Uterus (tissue), 4 donors: ENCODE data around the gene ZNF687. TPM values are rescaled to one million over a fixed set of nuclear protein-coding genes. Genes with fewer than 3 reads are reported as not detected.
"Not testable (repeated sequence)": the region's sequence is repeated elsewhere in the genome, so short reads cannot be mapped to it uniquely, and the experiment has no call there.

Experiments used
- DNase-seq, 2 donors: peaks; one replicate each; pipeline ENCODE4 v3.0.0-alpha.2; 2019 to 2020
- H3K27ac ChIP-seq, 2 donors: fragments of 200-600 bp; sonication (generic); 1 replicate in 1 of 2; 2 replicates in 1 of 2; pipeline ENCODE4 v1.5.1; 2016 to 2018
- H3K27me3 ChIP-seq, 2 donors: fragments of 200-600 bp; sonication (generic); one replicate each; pipeline ENCODE4 v1.5.1; 2018 to 2019; ENCODE audit warnings: control low read depth in 1 of 2
- H3K36me3 ChIP-seq, 2 donors: fragments of 200-600 bp; sonication (generic); one replicate each; pipeline ENCODE4 v1.5.1; 2019; ENCODE audit warnings: control low read depth in 1 of 2
- H3K4me1 ChIP-seq, 2 donors: fragments of 200-600 bp; sonication (generic); one replicate each; pipeline ENCODE4 v1.5.1; 2018 to 2019; ENCODE audit warnings: control low read depth in 1 of 2
- H3K4me3 ChIP-seq, 2 donors: fragments of 200-600 bp; sonication (generic); 1 replicate in 1 of 2; 2 replicates in 1 of 2; pipeline ENCODE4 v1.5.1; 2018 to 2019; ENCODE audit warnings: mild to moderate bottlenecking in 1 of 2
- H3K9me3 ChIP-seq, 2 donors: fragments of 200-600 bp; sonication (generic); one replicate each; pipeline ENCODE4 v1.5.1; 2019; ENCODE audit warnings: control low read depth in 1 of 2
- POLR2A ChIP-seq, 2 donors: fragments of 450-650 bp; IDR thresholded peaks; one replicate each; pipeline ENCODE4 v1.6.1; 2016; ENCODE audit warnings: antibody characterized with exemption in 2 of 2, mild to moderate bottlenecking in 1 of 2, moderate library complexity in 1 of 2
- intact Hi-C: fragments of 100-400 bp; cut with DNase I; formaldehyde crosslinking; loops from one replicate; pipeline ENCODE4 v1.15.1; 2023; ENCODE audit warnings: low total_unique reads
- total RNA-seq, 4 donors: library from RNA; depleted of rRNA in 3 of 4; stranded (reverse); fragments of >200 nt in 3 of 4; gene quantifications; one replicate each; pipeline versions ENCODE4 v1.1.0 to v1.2.4, GENCODE V29; 2014 to 2023
- TF ChIP-seq, protein P1 (sequence below), 4 experiments: fragments of 200-600 bp in 2 of 4; fragments of 450-650 bp in 2 of 4; sonication (generic) in 2 of 4; IDR thresholded peaks; one replicate each; pipeline ENCODE4 v1.5.1; 2016 to 2019; ENCODE audit warnings: antibody characterized with exemption in 4 of 4, mild to moderate bottlenecking in 2 of 4, moderate library complexity in 1 of 4
- donor health status: DM: yes; HTN: yes; CAD: no.

Gene ZNF687
- total RNA-seq, 4 donors from 2014 or later, result 6.4 to 31.9 (median 10.9) TPM

DNA sequence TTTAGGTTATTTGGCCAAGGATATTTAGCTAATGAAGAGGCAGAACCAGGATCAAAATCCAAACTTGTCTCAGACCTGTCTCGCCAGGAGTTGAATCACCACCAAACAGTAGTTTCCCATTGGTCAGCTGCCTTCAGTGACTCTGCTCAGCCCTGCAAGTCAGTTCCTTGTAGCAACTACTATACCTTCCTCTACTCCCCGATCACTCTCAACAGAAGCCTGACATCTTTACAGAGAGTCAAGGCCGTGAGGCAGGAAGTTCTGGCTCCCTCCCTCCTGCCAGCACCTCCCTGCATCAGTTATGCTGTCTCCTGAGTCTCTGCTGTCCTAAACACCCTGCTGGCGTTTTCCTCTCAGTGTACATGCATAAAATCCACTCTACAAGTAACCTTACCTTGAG is 14.3 kb upstream of the ZNF687 start:
- Histone ChIP-seq H3K27ac (no peak overlapping the region), H3K36me3 (no peaks in the 10 kb centered on the region), H3K27me3 (no peaks in the 10 kb centered on the region), H3K9me3 (no peaks in the 10 kb centered on the region), H3K4me3 (no peak overlapping the region), H3K4me1 (no peaks in the 10 kb centered on the region)
- intact Hi-C loops, result no loop called here
- no peak for DNase-seq
- TF ChIP-seq, protein P1, sequence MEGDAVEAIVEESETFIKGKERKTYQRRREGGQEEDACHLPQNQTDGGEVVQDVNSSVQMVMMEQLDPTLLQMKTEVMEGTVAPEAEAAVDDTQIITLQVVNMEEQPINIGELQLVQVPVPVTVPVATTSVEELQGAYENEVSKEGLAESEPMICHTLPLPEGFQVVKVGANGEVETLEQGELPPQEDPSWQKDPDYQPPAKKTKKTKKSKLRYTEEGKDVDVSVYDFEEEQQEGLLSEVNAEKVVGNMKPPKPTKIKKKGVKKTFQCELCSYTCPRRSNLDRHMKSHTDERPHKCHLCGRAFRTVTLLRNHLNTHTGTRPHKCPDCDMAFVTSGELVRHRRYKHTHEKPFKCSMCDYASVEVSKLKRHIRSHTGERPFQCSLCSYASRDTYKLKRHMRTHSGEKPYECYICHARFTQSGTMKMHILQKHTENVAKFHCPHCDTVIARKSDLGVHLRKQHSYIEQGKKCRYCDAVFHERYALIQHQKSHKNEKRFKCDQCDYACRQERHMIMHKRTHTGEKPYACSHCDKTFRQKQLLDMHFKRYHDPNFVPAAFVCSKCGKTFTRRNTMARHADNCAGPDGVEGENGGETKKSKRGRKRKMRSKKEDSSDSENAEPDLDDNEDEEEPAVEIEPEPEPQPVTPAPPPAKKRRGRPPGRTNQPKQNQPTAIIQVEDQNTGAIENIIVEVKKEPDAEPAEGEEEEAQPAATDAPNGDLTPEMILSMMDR (IDR thresholded peaks at IDR 0.05), result no peak
- no peak for TF ChIP-seq POLR2A (IDR thresholded peaks at IDR 0.05)

DNA sequence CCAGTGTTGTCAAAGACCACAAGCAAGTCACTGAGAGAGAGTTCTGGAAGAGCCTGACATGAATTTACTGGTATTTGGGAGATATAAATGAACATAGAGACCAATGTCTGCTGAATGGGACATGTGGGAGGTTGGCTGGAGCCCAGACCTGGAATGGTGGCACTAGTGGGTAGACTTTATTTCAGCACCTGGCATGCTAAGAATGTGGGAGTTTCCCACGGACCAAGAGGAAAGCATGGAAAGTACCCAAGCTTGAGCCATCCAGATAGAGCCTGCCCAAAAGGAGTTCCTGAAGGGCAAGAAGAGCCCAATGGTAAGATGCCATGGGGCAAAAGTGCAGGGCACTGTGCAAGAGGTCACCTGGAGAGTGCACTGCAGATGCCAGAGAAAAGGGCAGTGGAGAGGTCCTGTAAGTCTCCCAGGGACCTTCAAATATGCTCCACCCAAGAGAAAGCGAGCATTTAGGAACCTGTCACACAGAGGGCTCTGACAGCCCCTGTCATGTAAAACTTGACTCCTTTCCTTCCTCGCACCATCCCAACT is 8.1 kb upstream of the ZNF687 start:
- no peak for DNase-seq
- no peak overlapping the region for H3K27ac ChIP-seq
- H3K4me3 ChIP-seq, result no peak overlapping the region
- no peaks in the 10 kb centered on the region for H3K9me3 ChIP-seq
- H3K36me3 ChIP-seq, result no peaks in the 10 kb centered on the region
- H3K27me3 ChIP-seq, result no peaks in the 10 kb centered on the region
- no peaks in the 10 kb centered on the region for H3K4me1 ChIP-seq
- TF ChIP-seq, protein P1 (IDR thresholded peaks at IDR 0.05), result no peak
- no peak for TF ChIP-seq POLR2A (IDR thresholded peaks at IDR 0.05)
- intact Hi-C loops, result no loop called here

DNA sequence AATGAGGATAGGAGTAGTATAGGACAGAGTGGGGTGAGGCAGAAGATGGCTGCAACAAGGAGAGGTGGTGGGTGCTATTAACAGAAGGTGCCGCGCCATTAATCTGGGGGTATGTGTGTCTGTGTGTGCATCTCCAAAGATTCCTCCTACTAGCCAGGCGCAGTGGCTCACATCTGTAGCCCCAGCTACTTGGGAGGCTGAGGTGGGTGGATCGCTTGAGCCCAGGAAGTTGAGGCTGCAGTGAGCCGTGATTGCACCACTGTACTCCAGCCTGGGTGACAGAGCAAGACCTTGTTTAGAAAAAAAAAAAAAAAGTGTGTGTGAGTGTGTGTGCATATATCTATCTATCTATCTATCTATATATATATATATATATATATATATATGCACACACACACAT is 6.8 kb upstream of the ZNF687 start:
- H3K4me3 ChIP-seq, DNase-seq, H3K27me3 ChIP-seq, H3K36me3 ChIP-seq, H3K27ac ChIP-seq, H3K4me1 ChIP-seq, H3K9me3 ChIP-seq, intact Hi-C loops: not testable (repeated sequence)

DNA sequence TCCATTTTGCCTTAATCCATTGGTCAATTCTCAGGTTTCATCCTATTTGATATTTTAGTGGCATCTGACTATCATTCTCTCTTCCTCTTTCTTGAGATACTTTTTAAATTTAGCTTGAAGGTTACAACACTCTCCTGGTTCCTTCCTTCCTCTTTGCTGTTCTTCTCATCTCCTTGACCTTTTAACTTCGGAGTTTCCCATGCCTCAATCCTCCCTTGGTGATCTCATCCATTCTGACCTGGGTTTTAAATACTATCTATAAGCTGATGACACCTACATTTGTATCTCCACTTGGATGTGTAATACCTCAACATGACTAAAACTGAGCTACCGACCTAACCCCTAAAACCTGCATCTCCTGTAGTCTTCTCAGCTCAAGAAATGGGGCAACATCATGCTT is 4.8 kb upstream of the ZNF687 start:
- Histone ChIP-seq H3K27me3 (no peaks in the 10 kb centered on the region), H3K27ac (no peak overlapping the region), H3K9me3 (no peaks in the 10 kb centered on the region), H3K4me3 (no peak overlapping the region), H3K4me1 (peaks cover 0 to 4% of the 10 kb centered on the region in 2 donors), H3K36me3 (no peaks in the 10 kb centered on the region)
- TF ChIP-seq, protein P1 (IDR thresholded peaks at IDR 0.05), result no peak
- no peak for TF ChIP-seq POLR2A (IDR thresholded peaks at IDR 0.05)
- no peak for DNase-seq
- intact Hi-C loops, result no loop called here

DNA sequence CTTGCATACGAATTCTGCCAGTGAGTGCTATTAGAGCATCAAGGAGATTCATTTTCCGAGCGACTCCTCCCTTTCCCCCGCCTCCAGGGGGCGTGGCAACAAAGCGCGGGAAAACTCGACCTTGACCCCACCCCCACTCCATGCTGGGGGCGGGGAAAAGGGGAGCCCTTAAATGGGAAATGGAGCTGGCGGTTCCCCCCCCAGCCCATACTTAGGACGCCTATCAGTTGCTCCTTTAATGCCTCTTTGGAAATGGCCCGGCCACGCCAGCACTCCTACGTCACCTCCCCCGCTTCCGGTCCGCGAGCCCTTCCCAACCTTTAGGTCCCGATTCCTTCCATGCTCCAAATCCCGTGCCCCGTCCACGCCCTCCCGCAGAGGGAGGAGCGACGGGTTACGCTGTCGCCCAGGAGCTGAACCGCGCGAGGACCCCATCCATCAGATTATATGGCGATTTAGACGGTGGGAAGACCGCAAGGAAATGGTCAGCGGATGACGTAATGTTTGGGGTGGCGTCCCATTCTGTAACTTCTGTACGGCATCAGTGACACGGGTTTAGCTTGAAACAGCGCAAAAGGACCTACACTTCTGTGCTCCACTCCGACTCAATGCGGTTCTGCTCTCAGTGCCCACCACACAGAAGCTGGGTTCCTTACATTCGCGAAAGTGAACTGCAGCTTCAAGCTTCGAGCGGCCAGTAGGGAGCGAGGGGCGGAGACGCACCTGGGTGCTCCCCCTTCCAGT is 702 bp upstream of the ZNF687 start:
- Histone ChIP-seq H3K36me3 (no peaks in the 10 kb centered on the region), H3K27me3 (no peaks in the 10 kb centered on the region), H3K4me3 (peak overlapping the region; percentile 64 to 71), H3K4me1 (peaks cover 0 to 15% of the 10 kb centered on the region in 2 donors), H3K27ac (peak overlapping the region; percentile 97 to 100), H3K9me3 (no peaks in the 10 kb centered on the region)
- DNase-seq, result peak; percentile 97 to 98
- peak; percentile 51 to 84 for TF ChIP-seq POLR2A (IDR thresholded peaks at IDR 0.05)
- TF ChIP-seq, protein P1 (IDR thresholded peaks at IDR 0.05), result peak; percentile 35 to 58 (median 48)
- intact Hi-C loops, result no loop called here
